ENCODE measurements around the gene POU2F2.

- TF ChIP-seq POLR2A (IDR thresholded peaks at IDR 0.05) (no peak), CTCF (IDR thresholded peaks at IDR 0.05) (no peak)
These were observed 40.0 kb upstream of the POU2F2 start for GRCh38 chr19:42172261-42172660.

Data from adrenal gland (tissue), 5 donors.